GM12873 (cell line): Measurements from ENCODE around the gene APOL3.

Experiments
- TF ChIP-seq, protein P1 (sequence below): IDR thresholded peaks from 2 replicates; pipeline ENCODE4 v1.5.1; 2012; ENCODE audit warnings: low read depth, mild to moderate bottlenecking, moderate library complexity, low read length, control low read depth; ENCODE audit not compliant: insufficient read depth; ENCODE audit errors: missing control alignments

The APOL3 gene

DNA sequence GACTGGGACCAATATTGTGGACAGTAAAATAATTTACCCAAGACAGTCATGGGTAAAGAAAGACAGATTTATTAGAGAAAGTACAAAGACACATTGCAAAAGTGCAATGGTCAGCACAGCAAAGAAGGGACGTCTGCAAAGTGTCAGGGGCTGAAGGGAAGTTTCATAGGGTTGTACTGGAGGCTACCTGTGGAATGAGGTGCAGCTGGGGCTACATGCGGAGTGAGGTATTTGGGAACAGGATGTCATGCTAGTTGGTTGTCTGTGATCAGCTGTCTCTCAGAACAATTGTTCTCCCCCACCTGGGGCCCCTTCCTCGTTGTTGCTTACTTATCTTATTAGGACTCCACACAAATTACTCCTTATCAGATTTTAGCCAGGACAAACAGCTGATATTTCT is 11.4 kb upstream of the APOL3 start:
- TF ChIP-seq, protein P1, sequence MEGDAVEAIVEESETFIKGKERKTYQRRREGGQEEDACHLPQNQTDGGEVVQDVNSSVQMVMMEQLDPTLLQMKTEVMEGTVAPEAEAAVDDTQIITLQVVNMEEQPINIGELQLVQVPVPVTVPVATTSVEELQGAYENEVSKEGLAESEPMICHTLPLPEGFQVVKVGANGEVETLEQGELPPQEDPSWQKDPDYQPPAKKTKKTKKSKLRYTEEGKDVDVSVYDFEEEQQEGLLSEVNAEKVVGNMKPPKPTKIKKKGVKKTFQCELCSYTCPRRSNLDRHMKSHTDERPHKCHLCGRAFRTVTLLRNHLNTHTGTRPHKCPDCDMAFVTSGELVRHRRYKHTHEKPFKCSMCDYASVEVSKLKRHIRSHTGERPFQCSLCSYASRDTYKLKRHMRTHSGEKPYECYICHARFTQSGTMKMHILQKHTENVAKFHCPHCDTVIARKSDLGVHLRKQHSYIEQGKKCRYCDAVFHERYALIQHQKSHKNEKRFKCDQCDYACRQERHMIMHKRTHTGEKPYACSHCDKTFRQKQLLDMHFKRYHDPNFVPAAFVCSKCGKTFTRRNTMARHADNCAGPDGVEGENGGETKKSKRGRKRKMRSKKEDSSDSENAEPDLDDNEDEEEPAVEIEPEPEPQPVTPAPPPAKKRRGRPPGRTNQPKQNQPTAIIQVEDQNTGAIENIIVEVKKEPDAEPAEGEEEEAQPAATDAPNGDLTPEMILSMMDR = no peak

DNA sequence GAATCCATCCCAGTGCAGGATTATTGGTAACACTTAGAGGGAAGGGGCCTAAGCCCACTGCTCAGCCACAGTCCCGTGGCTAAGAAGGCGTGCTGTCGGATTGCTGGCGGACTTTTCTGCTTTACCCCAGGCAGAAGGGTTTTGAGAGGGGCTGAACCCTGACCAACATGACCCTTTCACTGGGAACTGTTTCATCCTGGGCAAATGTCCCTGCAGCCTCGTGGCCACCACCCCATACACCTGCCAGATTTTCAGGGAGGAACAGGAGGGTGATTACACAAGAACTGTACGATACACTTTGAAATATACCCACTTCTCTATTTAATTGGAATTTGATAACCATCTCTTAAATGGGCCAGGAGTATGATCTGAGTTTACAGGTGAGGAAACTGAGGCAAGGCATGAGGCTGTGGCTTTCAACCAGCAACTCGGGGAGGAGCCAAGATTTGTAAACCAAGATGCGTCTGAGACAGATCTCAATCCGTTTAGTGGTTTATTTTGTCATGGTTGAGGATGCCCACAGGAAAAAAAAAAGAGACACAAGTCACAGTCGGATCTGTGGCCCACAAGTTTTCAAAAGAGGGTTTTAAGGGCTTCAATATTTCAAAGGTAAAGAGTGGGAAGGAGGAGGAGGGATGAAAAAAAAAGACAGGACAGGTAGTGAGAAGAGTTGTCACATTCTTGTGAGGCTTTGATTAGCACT is 6.1 kb upstream of the APOL3 start:
- TF ChIP-seq, protein P1 = no peak

DNA sequence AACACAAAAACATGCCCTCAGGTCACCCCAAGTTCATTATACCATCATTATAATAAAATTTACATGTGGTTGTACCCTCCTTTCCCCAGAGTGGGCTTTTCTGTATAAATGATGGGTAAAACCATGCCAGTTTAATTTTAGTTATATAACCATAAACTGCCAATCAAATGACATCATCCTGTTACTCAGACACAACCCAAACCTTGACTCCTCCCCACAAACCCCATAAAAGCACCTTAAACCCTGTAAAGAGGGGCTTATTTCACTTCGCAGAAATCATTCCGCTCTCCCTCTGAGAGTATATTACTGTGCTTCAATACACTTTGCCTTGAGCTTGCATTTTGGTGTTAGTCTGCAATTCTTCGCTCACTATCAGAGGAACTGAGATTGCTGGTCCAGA is 5.5 kb upstream of the APOL3 start:
- TF ChIP-seq, protein P1 = no peak

DNA sequence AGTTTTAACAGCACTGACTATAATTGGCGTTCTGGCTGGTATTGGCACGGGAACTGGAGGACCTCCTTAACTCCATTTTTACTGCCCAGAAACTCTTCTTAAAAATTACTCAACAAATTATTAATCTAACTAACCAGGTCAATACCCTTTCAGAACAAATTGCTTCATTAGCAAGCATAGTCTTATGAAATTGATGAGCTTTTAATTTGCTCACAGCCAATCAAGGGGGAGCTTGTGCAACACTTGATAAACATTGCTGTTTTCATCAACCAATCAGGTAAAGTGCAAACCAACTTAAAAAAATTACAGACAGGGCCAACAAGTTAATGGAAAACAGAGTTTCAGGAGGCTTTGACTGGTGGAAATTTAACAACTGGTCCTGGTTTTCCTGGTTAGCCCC is 4.6 kb upstream of the APOL3 start:
- TF ChIP-seq, protein P1 = no peak

DNA sequence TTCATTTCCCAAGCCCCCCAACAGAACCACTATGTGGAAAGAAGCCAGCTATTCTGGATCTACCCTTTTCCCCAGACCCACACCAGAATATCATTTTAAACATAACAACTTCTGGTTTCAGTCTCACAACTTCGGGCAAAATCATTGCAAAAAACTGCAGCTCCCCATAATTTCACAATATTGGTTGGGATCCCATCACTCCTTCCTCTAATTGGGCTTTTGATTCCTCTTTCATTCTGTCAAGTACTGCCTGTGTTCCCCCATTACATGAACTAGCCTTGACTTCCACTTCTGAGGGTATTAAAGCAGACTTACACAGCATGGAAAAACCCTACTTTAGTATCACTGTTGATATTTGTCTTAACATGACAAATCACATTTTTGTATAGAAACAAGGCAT is 4.1 kb upstream of the APOL3 start:
- TF ChIP-seq, protein P1 = no peak

DNA sequence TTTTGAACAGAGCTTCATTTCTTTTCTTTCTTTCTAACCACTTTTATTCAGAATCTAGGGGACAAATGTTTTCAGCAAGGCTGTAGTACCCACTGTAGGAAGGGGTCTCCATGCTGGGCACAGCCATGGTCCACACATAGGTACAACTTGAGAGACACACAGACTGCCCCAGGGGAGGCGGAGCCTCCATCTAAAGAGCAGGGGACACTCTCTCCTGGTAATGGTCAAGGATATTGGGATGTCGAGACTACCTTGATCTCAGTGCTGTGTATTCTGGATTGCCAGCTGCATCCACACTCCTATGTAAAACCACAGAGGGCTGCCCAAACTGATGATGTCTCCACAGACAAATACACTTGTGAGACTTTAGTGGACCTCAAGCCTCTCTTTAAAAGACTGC is 2.9 kb upstream of the APOL3 start:
- TF ChIP-seq, protein P1 = no peak

DNA sequence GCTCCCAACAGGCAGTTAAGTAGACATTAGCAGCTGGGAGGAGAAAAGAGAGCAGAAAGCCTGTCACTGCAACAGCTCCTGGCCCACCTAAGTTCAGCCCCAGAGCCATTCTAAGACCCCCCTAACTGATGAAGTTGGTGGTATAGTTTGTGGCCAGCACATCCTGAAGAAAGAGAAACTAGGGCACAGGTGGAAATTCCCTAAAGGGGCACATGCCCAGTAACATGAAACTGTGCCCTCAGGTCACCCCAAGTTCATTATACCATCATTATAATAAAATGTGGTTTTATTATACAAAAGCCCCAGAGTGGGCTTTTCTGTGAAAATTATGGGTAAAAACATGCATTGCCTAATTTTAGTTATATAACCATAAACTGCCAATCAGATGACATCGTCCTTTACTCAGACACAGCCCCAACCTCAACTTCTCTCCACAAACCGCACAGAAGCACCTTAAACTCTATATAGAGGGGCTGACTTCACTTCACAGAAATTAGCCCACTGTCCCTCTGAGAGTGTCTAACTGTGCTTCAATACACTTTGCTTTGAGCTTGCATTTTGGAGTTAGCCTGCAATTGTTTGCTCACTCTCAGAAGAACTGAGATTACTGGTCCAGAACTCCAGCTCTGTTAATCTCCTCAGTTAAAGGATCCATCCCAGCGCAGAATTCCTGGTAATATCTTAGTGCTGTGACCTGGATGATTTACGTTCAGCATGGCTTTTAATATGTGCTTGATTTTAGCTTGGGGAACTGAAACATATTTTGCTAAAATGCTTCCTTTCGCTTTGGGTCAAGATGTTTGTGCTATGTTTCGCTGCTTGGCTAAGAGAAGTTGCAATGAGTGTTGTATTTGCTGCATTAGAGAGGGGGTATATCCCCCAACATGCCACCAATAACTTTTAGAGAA is 1.8 kb upstream of the APOL3 start:
- TF ChIP-seq, protein P1 = no peak
